Neuronal stem cell (in vitro differentiated cells): ENCODE measurements around the gene ACOXL.
A peak's percentile ranks its signal among the peaks of the same experiment; 100 is the strongest.

ENCODE experiments used
- DNase-seq: peaks from one replicate; pipeline ENCODE4 v3.0.0-alpha.2; 2013; ENCODE audit warnings: low spot score
- H2AFZ ChIP-seq: one replicate; pipeline ENCODE4 v1.6.1; 2013; ENCODE audit warnings: mild to moderate bottlenecking, low read length, inconsistent platforms
- H2AK5ac ChIP-seq: 2 replicates; pipeline ENCODE4 v1.6.1; 2013; ENCODE audit warnings: low read depth, mild to moderate bottlenecking, inconsistent platforms, low read length, moderate library complexity, mixed read lengths
- H2BK120ac ChIP-seq: 2 replicates; pipeline ENCODE4 v1.6.1; 2013; ENCODE audit warnings: low read depth, mild to moderate bottlenecking, inconsistent platforms, low read length, moderate library complexity, mixed read lengths
- H2BK12ac ChIP-seq: one replicate; pipeline ENCODE4 v1.6.1; 2013; ENCODE audit warnings: low read length, inconsistent platforms
- H2BK15ac ChIP-seq: 2 replicates; pipeline ENCODE4 v1.6.1; 2013; ENCODE audit warnings: mild to moderate bottlenecking, low read length, inconsistent platforms, mixed read lengths
- H2BK5ac ChIP-seq: one replicate; pipeline ENCODE4 v1.6.1; 2013; ENCODE audit warnings: inconsistent platforms, mild to moderate bottlenecking, low read length, moderate library complexity
- H3K14ac ChIP-seq: one replicate; pipeline ENCODE4 v1.6.1; 2013; ENCODE audit warnings: low read length, inconsistent platforms
- H3K18ac ChIP-seq: 2 replicates; pipeline ENCODE4 v1.6.1; 2013; ENCODE audit warnings: low read length, inconsistent platforms
- H3K23ac ChIP-seq: 2 replicates; pipeline ENCODE4 v1.6.1; 2013; ENCODE audit warnings: low read depth, mild to moderate bottlenecking, mixed read lengths, low read length, inconsistent platforms; ENCODE audit not compliant: poor library complexity
- H3K27ac ChIP-seq: replicated peaks from 3 replicates; pipeline ENCODE4 v1.5.1; 2013; ENCODE audit warnings: low read length, inconsistent platforms
- H3K27me3 ChIP-seq, 3 experiments: 2 replicates each; pipeline ENCODE4 v1.6.1; 2013; ENCODE audit warnings: low read length in 3 of 3, mild to moderate bottlenecking in 2 of 3, inconsistent platforms in 1 of 3, low read depth in 1 of 3, mixed read lengths in 1 of 3, moderate library complexity in 1 of 3; ENCODE audit not compliant: control insufficient read depth in 3 of 3, insufficient read depth in 3 of 3
- H3K36me3 ChIP-seq, 2 donors: replicated peaks in 1 of 2; 2 replicates each; pipeline ENCODE4 v1.6.1; 2013; ENCODE audit warnings: low read length in 2 of 2; ENCODE audit not compliant: control insufficient read depth in 2 of 2, insufficient read depth in 2 of 2
- H3K4ac ChIP-seq: 2 replicates; pipeline ENCODE4 v1.6.1; 2013; ENCODE audit warnings: inconsistent platforms, mild to moderate bottlenecking, low read length, moderate library complexity
- H3K4me1 ChIP-seq, 2 donors: 1 replicate in 1 of 2; 2 replicates in 1 of 2; pipeline ENCODE4 v1.6.1; 2013; ENCODE audit warnings: low read length in 2 of 2, low read depth in 1 of 2; ENCODE audit not compliant: control insufficient read depth in 2 of 2, insufficient read depth in 1 of 2
- H3K4me2 ChIP-seq: one replicate; pipeline ENCODE4 v1.6.1; 2013; ENCODE audit warnings: mild to moderate bottlenecking, low read length, inconsistent platforms; ENCODE audit not compliant: insufficient read depth, poor library complexity, severe bottlenecking
- H3K4me3 ChIP-seq, 2 donors: 2 replicates each; pipeline ENCODE4 v1.5.1; 2013; ENCODE audit warnings: low read length in 2 of 2, mild to moderate bottlenecking in 2 of 2, inconsistent platforms in 1 of 2, moderate library complexity in 1 of 2
- H3K79me1 ChIP-seq: one replicate; pipeline ENCODE4 v1.6.1; 2013; ENCODE audit warnings: low read depth, mild to moderate bottlenecking, inconsistent platforms, low read length, moderate library complexity
- H3K9ac ChIP-seq: one replicate; pipeline ENCODE4 v1.6.1; 2013; ENCODE audit warnings: mild to moderate bottlenecking, low read depth, low read length, inconsistent platforms; ENCODE audit not compliant: poor library complexity
- H3K9me3 ChIP-seq, 2 donors: replicated peaks in 1 of 2; 2 replicates each; pipeline versions ENCODE3 to v1.6.1; 2013; ENCODE audit warnings: low read length in 2 of 2, mild to moderate bottlenecking in 2 of 2, inconsistent platforms in 1 of 2, low read depth in 1 of 2, mixed read lengths in 1 of 2, moderate library complexity in 1 of 2; ENCODE audit not compliant: control insufficient read depth in 2 of 2, insufficient read depth in 1 of 2
- H4K8ac ChIP-seq: one replicate; pipeline ENCODE4 v1.6.1; 2013; ENCODE audit warnings: low read depth, mild to moderate bottlenecking, inconsistent platforms, low read length, moderate library complexity
- H4K91ac ChIP-seq: one replicate; pipeline ENCODE4 v1.6.1; 2013; ENCODE audit warnings: low read length, low read depth, mild to moderate bottlenecking, inconsistent platforms; ENCODE audit not compliant: poor library complexity
- WGBS, 2 donors: extraction: QIAGEN DNeasy Blood & Tissue Kit; methylation state at CpG; one replicate each; pipeline ENCODE4 v1.1.7; 2013; ENCODE audit warnings: missing lambda C conversion rate in 2 of 2, mixed read lengths in 1 of 2; ENCODE audit not compliant: insufficient read length in 2 of 2, insufficient replicate concordance in 1 of 2; ENCODE audit errors: extremely low coverage in 2 of 2; 5-methylcytosine and 5-hydroxymethylcytosine counted together

Gene ACOXL

GRCh38 chr2:110980339-110981062 is 248.1 kb downstream of the ACOXL start:
- Histone ChIP-seq H4K91ac (no peak overlapping the region), H3K36me3 (no peaks in the 10 kb centered on the region), H3K4me1 (peaks cover 0 to 10% of the 10 kb centered on the region in 2 donors), H2BK15ac (peak overlapping the region; percentile 6), H2AFZ (peak overlapping the region; percentile 63), H4K8ac (no peak overlapping the region), H2BK12ac (no peak overlapping the region), H3K4me3 (no peak overlapping the region), H3K4ac (no peak overlapping the region), H2BK5ac (no peak overlapping the region), H3K79me1 (no peaks in the 10 kb centered on the region), H3K23ac (no peak overlapping the region), H3K27me3 (peaks cover 0 to 7% (median 0%) of the 10 kb centered on the region in 3 experiments), H2AK5ac (peak overlapping the region; percentile 21), H3K14ac (no peak overlapping the region), H2BK120ac (no peak overlapping the region), H3K27ac (no peak overlapping the region), H3K4me2 (no peak overlapping the region), H3K9me3 (no peaks in the 10 kb centered on the region), H3K9ac (no peak overlapping the region), H3K18ac (peak overlapping the region; percentile 81)
- no peak for DNase-seq
- WGBS, 2 donors = no CpG with 5 or more reads among the region's 14 CpGs

GRCh38 chr2:110983133-110983532 is 250.8 kb downstream of the ACOXL start:
- no peak overlapping the region for H2AK5ac ChIP-seq
- H2BK5ac ChIP-seq = no peak overlapping the region
- H3K4me1 ChIP-seq = peaks cover 0 to 10% of the 10 kb centered on the region in 2 donors
- H4K91ac ChIP-seq = no peak overlapping the region
- no peak for DNase-seq
- H3K18ac ChIP-seq = no peak overlapping the region
- no peaks in the 10 kb centered on the region for H3K9me3 ChIP-seq
- peaks cover 0 to 2% (median 0%) of the 10 kb centered on the region in 3 experiments for H3K27me3 ChIP-seq
- no peak overlapping the region for H3K9ac ChIP-seq
- no peak overlapping the region for H4K8ac ChIP-seq
- no peaks in the 10 kb centered on the region for H3K79me1 ChIP-seq
- H3K27ac ChIP-seq = no peak overlapping the region
- H3K4me2 ChIP-seq = no peak overlapping the region
- H2AFZ ChIP-seq = no peak overlapping the region
- no peak overlapping the region for H3K4me3 ChIP-seq
- H3K4ac ChIP-seq = no peak overlapping the region
- no peak overlapping the region for H2BK12ac ChIP-seq
- no peak overlapping the region for H3K14ac ChIP-seq
- H3K23ac ChIP-seq = no peak overlapping the region
- no peaks in the 10 kb centered on the region for H3K36me3 ChIP-seq
- H2BK120ac ChIP-seq = no peak overlapping the region
- H2BK15ac ChIP-seq = no peak overlapping the region

- WGBS, 2 donors = no CpG with 5 or more reads among the region's 8 CpGs
- H3K79me1 ChIP-seq = no peaks in the 10 kb centered on the region
- H3K14ac ChIP-seq = no peak overlapping the region
Measured at GRCh38 chr2:110984694-110985490, 252.5 kb downstream of the ACOXL start.

GRCh38 chr2:110990440-110990839 is 258.1 kb downstream of the ACOXL start:
- Histone ChIP-seq H3K4me1 (no peaks in the 10 kb centered on the region), H4K8ac (no peak overlapping the region), H3K4me3 (no peak overlapping the region), H3K27me3 (no peaks in the 10 kb centered on the region), H2BK5ac (no peak overlapping the region), H3K9ac (no peak overlapping the region), H2BK15ac (no peak overlapping the region), H2AFZ (no peak overlapping the region), H4K91ac (no peak overlapping the region), H3K14ac (no peak overlapping the region), H2BK12ac (no peak overlapping the region), H3K36me3 (no peaks in the 10 kb centered on the region), H3K18ac (no peak overlapping the region), H3K27ac (no peak overlapping the region), H2BK120ac (no peak overlapping the region), H3K23ac (no peak overlapping the region), H3K4me2 (no peak overlapping the region), H2AK5ac (no peak overlapping the region), H3K79me1 (no peaks in the 10 kb centered on the region), H3K4ac (no peak overlapping the region), H3K9me3 (no peaks in the 10 kb centered on the region)
- no CpG with 5 or more reads among the region's 2 CpGs for WGBS, 2 donors
- no peak for DNase-seq

More at GRCh38 chr2:110984694-110985490, 252.5 kb downstream of the ACOXL start:
- Histone ChIP-seq H4K8ac (no peak overlapping the region), H4K91ac (no peak overlapping the region), H2BK12ac (no peak overlapping the region), H3K18ac (no peak overlapping the region), H2AK5ac (no peak overlapping the region), H3K23ac (no peak overlapping the region), H3K9ac (no peak overlapping the region), H3K4ac (no peak overlapping the region), H3K36me3 (no peaks in the 10 kb centered on the region), H3K27me3 (no peaks in the 10 kb centered on the region), H3K4me3 (no peak overlapping the region), H3K4me2 (no peak overlapping the region), H2BK15ac (no peak overlapping the region), H2AFZ (no peak overlapping the region), H3K9me3 (no peaks in the 10 kb centered on the region), H3K27ac (no peak overlapping the region), H2BK5ac (no peak overlapping the region), H3K4me1 (peaks cover 0 to 10% of the 10 kb centered on the region in 2 donors), H2BK120ac (no peak overlapping the region)
- no peak for DNase-seq
